HG03139 (cell line): ENCODE measurements around the gene ATP6V1C2.
A peak's percentile ranks its signal among the peaks of the same experiment; 100 is the strongest.

Source experiments
- ATAC-seq: cut with Tn5 transposase; IDR thresholded peaks from one replicate; pipeline ENCODE4 v1.9.1; 2021; ENCODE audit not compliant: unreplicated experiment

Gene ATP6V1C2

GRCh38 chr2:10721396-10722251, at the start of gene ATP6V1C2:
TSS of gene ATP6V1C2 (plus strand) at chr2:10721630. CDS start at chr2:10722850, 1,220 bp downstream.
- ATAC-seq, result peak; percentile 75

GRCh38 chr2:10675131-10675530, 46.3 kb upstream of the ATP6V1C2 start:
- ATAC-seq, result no peak

GRCh38 chr2:10678225-10678624, 43.2 kb upstream of the ATP6V1C2 start:
- ATAC-seq, result no peak

GRCh38 chr2:10680214-10680613, 41.2 kb upstream of the ATP6V1C2 start:
- ATAC-seq, result no peak

- ATAC-seq, result no peak
Observed at GRCh38 chr2:10680957-10681356, 40.5 kb upstream of the ATP6V1C2 start.

GRCh38 chr2:10686176-10686730, 35.2 kb upstream of the ATP6V1C2 start:
- ATAC-seq, result no peak

GRCh38 chr2:10688921-10689807, 32.3 kb upstream of the ATP6V1C2 start:
- no peak for ATAC-seq

- no peak for ATAC-seq
Observed at GRCh38 chr2:10691521-10691920, 29.9 kb upstream of the ATP6V1C2 start.

GRCh38 chr2:10700078-10700803, 21.2 kb upstream of the ATP6V1C2 start:
- ATAC-seq, result no peak

GRCh38 chr2:10704034-10704594, 17.3 kb upstream of the ATP6V1C2 start:
- no peak for ATAC-seq

GRCh38 chr2:10706033-10706432, 15.4 kb upstream of the ATP6V1C2 start:
- ATAC-seq, result no peak

GRCh38 chr2:10707831-10708230, 13.6 kb upstream of the ATP6V1C2 start:
- no peak for ATAC-seq

- ATAC-seq, result no peak
Observed at GRCh38 chr2:10709290-10709939, 12.0 kb upstream of the ATP6V1C2 start.

- no peak for ATAC-seq
Observed at GRCh38 chr2:10712185-10712809, 9.1 kb upstream of the ATP6V1C2 start.

- no peak for ATAC-seq
Observed at GRCh38 chr2:10716581-10716980, 4.8 kb upstream of the ATP6V1C2 start.

- ATAC-seq, result no peak
Observed at GRCh38 chr2:10717628-10718027, 3.8 kb upstream of the ATP6V1C2 start.

- ATAC-seq, result no peak
Observed at GRCh38 chr2:10720306-10720705, 1.1 kb upstream of the ATP6V1C2 start.

- ATAC-seq, result no peak
Observed at GRCh38 chr2:10720947-10721395, 459 bp upstream of the ATP6V1C2 start.

GRCh38 chr2:10722252-10722825, 909 bp downstream of the ATP6V1C2 start:
- ATAC-seq, result no peak
